Smooth muscle cell (in vitro differentiated cells): ENCODE results near the gene FCN2. TPM values are rescaled to one million over a fixed set of nuclear protein-coding genes. Genes with fewer than 3 reads are reported as not detected.

Experiments
- DNase-seq: peaks from one replicate; lab custom pipeline; 2025; ENCODE audit not compliant: unreplicated experiment; lab: John Stamatoyannopoulos, UW
- H2AFZ ChIP-seq: fragments of 200-600 bp; sonication (generic); 2 replicates; pipeline ENCODE4 v1.6.0; 2016; ENCODE audit warnings: antibody characterized with exemption, low read depth, mild to moderate bottlenecking
- H3F3A ChIP-seq: fragments of 200-600 bp; sonication (generic); 2 replicates; pipeline ENCODE4 v1.6.0; 2017; ENCODE audit warnings: antibody characterized with exemption, low read depth
- H3K27ac ChIP-seq: fragments of 200-600 bp; sonication (generic); 2 replicates; pipeline ENCODE4 v1.5.1; 2016; ENCODE audit warnings: low read depth, mild to moderate bottlenecking
- H3K27me3 ChIP-seq: fragments of 200-600 bp; sonication (generic); 2 replicates; pipeline ENCODE4 v1.6.1; 2016; ENCODE audit warnings: low read depth, mild to moderate bottlenecking
- H3K36me3 ChIP-seq: fragments of 200-600 bp; sonication (generic); 2 replicates; pipeline ENCODE4 v1.5.1; 2016; ENCODE audit warnings: low read depth
- H3K4me1 ChIP-seq: fragments of 200-600 bp; sonication (generic); 2 replicates; pipeline ENCODE4 v1.5.1; 2016; ENCODE audit warnings: low read depth
- H3K4me2 ChIP-seq: fragments of 200-600 bp; sonication (generic); 2 replicates; pipeline ENCODE4 v1.6.0; 2016; ENCODE audit warnings: mild to moderate bottlenecking
- H3K4me3 ChIP-seq: fragments of 200-600 bp; sonication (generic); 2 replicates; pipeline ENCODE4 v1.5.1; 2016; ENCODE audit warnings: mild to moderate bottlenecking
- H3K79me2 ChIP-seq: fragments of 200-600 bp; sonication (generic); 2 replicates; pipeline ENCODE4 v1.6.0; 2016; ENCODE audit warnings: low read depth, mild to moderate bottlenecking
- H3K9ac ChIP-seq: fragments of 200-600 bp; sonication (generic); 2 replicates; pipeline ENCODE4 v1.6.0; 2016; ENCODE audit warnings: low read depth
- H3K9me3 ChIP-seq: fragments of 200-600 bp; sonication (generic); replicated peaks from 2 replicates; pipeline ENCODE4 v1.5.1; 2016; ENCODE audit warnings: low read depth
- H4K20me1 ChIP-seq: fragments of 200-600 bp; sonication (generic); 2 replicates; pipeline ENCODE4 v1.6.0; 2016; ENCODE audit warnings: low read depth
- CTCF ChIP-seq: fragments of 200-600 bp; sonication (generic); IDR thresholded peaks from 2 replicates; pipeline ENCODE4 v1.5.1; 2017; ENCODE audit warnings: borderline replicate concordance, mild to moderate bottlenecking, antibody characterized with exemption; ENCODE audit not compliant: insufficient read depth, poor library complexity, severe bottlenecking
- WGBS: methylation state at CpG from one replicate; pipeline ENCODE4 v1.1.7; 2016; ENCODE audit warnings: low lambda C conversion rate; 5-methylcytosine and 5-hydroxymethylcytosine counted together
- polyA plus RNA-seq: library from polyadenylated mRNA; unstranded; fragments of >200 nt; fragmentation: Nextera tagmentation; extraction: Ambion mirVana; gene quantifications from 2 replicates; pipeline ENCODE4 v1.2.1, GENCODE V29; 2016
- total RNA-seq: library from RNA; depleted of rRNA; stranded (reverse); fragments of >200 nt; gene quantifications from 2 replicates; pipeline ENCODE4 v1.2.3, GENCODE V29; 2014

The FCN2 gene
- total and polyA plus RNA-seq, 2 experiments from 2014 or later: not detected

GRCh38 chr9:134841180-134841904 is 39.3 kb upstream of the FCN2 start:
- Histone ChIP-seq H3K4me1 (no peaks in the 10 kb centered on the region), H3K9me3 (no peaks in the 10 kb centered on the region), H3K36me3 (peaks cover 43% of the 10 kb centered on the region), H3K79me2 (no peaks in the 10 kb centered on the region), H3F3A (peaks cover 100% of the 10 kb centered on the region), H3K27me3 (no peaks in the 10 kb centered on the region), H3K4me3 (no peak overlapping the region), H2AFZ (no peak overlapping the region), H3K27ac (peak overlapping the region; percentile 16), H4K20me1 (peaks cover 100% of the 10 kb centered on the region), H3K4me2 (no peak overlapping the region), H3K9ac (no peak overlapping the region)
- TF ChIP-seq CTCF: no peak
- whole genome bisulfite sequencing: 98% methylated on average over 15 of the region's 15 CpGs
- no peak for DNase-seq

GRCh38 chr9:134842321-134842720 is 38.3 kb upstream of the FCN2 start:
- peaks cover 100% of the 10 kb centered on the region for H4K20me1 ChIP-seq
- no peak for DNase-seq
- no peak overlapping the region for H3K9ac ChIP-seq
- no peak for TF ChIP-seq CTCF
- H2AFZ ChIP-seq: no peak overlapping the region
- H3K9me3 ChIP-seq: no peaks in the 10 kb centered on the region
- H3K79me2 ChIP-seq: no peaks in the 10 kb centered on the region
- H3K27me3 ChIP-seq: no peaks in the 10 kb centered on the region
- no peak overlapping the region for H3K4me2 ChIP-seq
- H3K4me3 ChIP-seq: no peak overlapping the region
- peak overlapping the region; percentile 16 for H3K27ac ChIP-seq
- H3K36me3 ChIP-seq: peaks cover 43% of the 10 kb centered on the region
- 96% methylated on average over 22 of the region's 22 CpGs for WGBS
- no peaks in the 10 kb centered on the region for H3K4me1 ChIP-seq
- H3F3A ChIP-seq: peaks cover 96% of the 10 kb centered on the region

- Histone ChIP-seq H3K9me3 (no peaks in the 10 kb centered on the region), H2AFZ (no peak overlapping the region), H3K4me2 (no peak overlapping the region), H3K27ac (peak overlapping the region; percentile 56), H3K27me3 (no peaks in the 10 kb centered on the region), H3K79me2 (no peaks in the 10 kb centered on the region), H3K4me3 (no peak overlapping the region), H3F3A (peaks cover 91% of the 10 kb centered on the region), H4K20me1 (peaks cover 98% of the 10 kb centered on the region), H3K4me1 (no peaks in the 10 kb centered on the region), H3K9ac (no peak overlapping the region), H3K36me3 (peaks cover 43% of the 10 kb centered on the region)
- no peak for TF ChIP-seq CTCF
- DNase-seq: no peak
- 95% methylated on average over 18 of the region's 18 CpGs for WGBS
Measured at GRCh38 chr9:134843740-134844139, 36.9 kb upstream of the FCN2 start.

- Histone ChIP-seq H3K27ac (peak overlapping the region; percentile 56), H4K20me1 (peaks cover 87% of the 10 kb centered on the region), H3K4me2 (no peak overlapping the region), H3K27me3 (no peaks in the 10 kb centered on the region), H3K9me3 (no peaks in the 10 kb centered on the region), H3K36me3 (peaks cover 41% of the 10 kb centered on the region), H3K79me2 (no peaks in the 10 kb centered on the region), H3K4me1 (no peaks in the 10 kb centered on the region), H3K9ac (no peak overlapping the region), H2AFZ (no peak overlapping the region), H3K4me3 (no peak overlapping the region), H3F3A (peaks cover 80% of the 10 kb centered on the region)
- WGBS: 91% methylated on average over 8 of the region's 8 CpGs
- no peak for DNase-seq
- TF ChIP-seq CTCF: no peak
Measured at GRCh38 chr9:134844821-134845220, 35.8 kb upstream of the FCN2 start.
